Measurements from ENCODE around the gene CPXM1. TPM values are rescaled to one million over a fixed set of nuclear protein-coding genes. Genes with fewer than 3 reads are reported as not detected.

CPXM1 gene
- total RNA-seq, 1 donor = under 0.01 TPM

GRCh38 chr20:2749343-2749950 lies 51.0 kb downstream of the CPXM1 start:
- H3K27me3 ChIP-seq (ENCODE audit: insufficient read depth, low read length) = peaks cover 62% of the 10 kb centered on the region

GRCh38 chr20:2748551-2749342 lies 51.7 kb downstream of the CPXM1 start:
- Histone ChIP-seq H3K27ac (ENCODE audit: low read depth, low read length) (no peak overlapping the region), H3K9me3 (ENCODE audit: low read depth, low read length) (no peaks in the 10 kb centered on the region), H3K79me2 (ENCODE audit: insufficient read depth, low read length) (no peaks in the 10 kb centered on the region), H4K20me1 (ENCODE audit: insufficient read depth, low read length) (no peaks in the 10 kb centered on the region), H3K27me3 (ENCODE audit: insufficient read depth, low read length) (peaks cover 56% of the 10 kb centered on the region), H3K4me2 (ENCODE audit: insufficient read depth, low read length) (no peak overlapping the region), H3K4me1 (ENCODE audit: insufficient read depth, low read length) (peaks cover 13% of the 10 kb centered on the region), H2AFZ (ENCODE audit: low read length) (no peak overlapping the region), H3K36me3 (ENCODE audit: insufficient read depth, low read length) (no peaks in the 10 kb centered on the region), H3K4me3 (ENCODE audit: insufficient read depth, low read length) (no peak overlapping the region)
- peak; percentile 77 for DNase-seq (ENCODE audit: insufficient read length, low spot score, missing footprints)
- TF ChIP-seq CTCF (IDR thresholded peaks at IDR 0.05; ENCODE audit: extremely low read depth, low read depth, low read length) = no peak

More at GRCh38 chr20:2749343-2749950, 51.0 kb downstream of the CPXM1 start:
- Histone ChIP-seq H2AFZ (ENCODE audit: low read length) (no peak overlapping the region), H3K9me3 (ENCODE audit: low read depth, low read length) (no peaks in the 10 kb centered on the region), H3K27ac (ENCODE audit: low read depth, low read length) (no peak overlapping the region), H3K79me2 (ENCODE audit: insufficient read depth, low read length) (no peaks in the 10 kb centered on the region), H3K4me2 (ENCODE audit: insufficient read depth, low read length) (no peak overlapping the region), H3K4me1 (ENCODE audit: insufficient read depth, low read length) (peaks cover 13% of the 10 kb centered on the region), H4K20me1 (ENCODE audit: insufficient read depth, low read length) (no peaks in the 10 kb centered on the region), H3K4me3 (ENCODE audit: insufficient read depth, low read length) (no peak overlapping the region), H3K36me3 (ENCODE audit: insufficient read depth, low read length) (no peaks in the 10 kb centered on the region)
- DNase-seq (ENCODE audit: insufficient read length, low spot score, missing footprints) = peak; percentile 80
- TF ChIP-seq CTCF (IDR thresholded peaks at IDR 0.05; ENCODE audit: extremely low read depth, low read depth, low read length) = no peak

GRCh38 chr20:2747676-2748235 lies 52.7 kb downstream of the CPXM1 start:
- Histone ChIP-seq H4K20me1 (ENCODE audit: insufficient read depth, low read length) (no peaks in the 10 kb centered on the region), H3K9me3 (ENCODE audit: low read depth, low read length) (no peaks in the 10 kb centered on the region), H3K27me3 (ENCODE audit: insufficient read depth, low read length) (peaks cover 53% of the 10 kb centered on the region), H3K4me3 (ENCODE audit: insufficient read depth, low read length) (no peak overlapping the region), H3K4me2 (ENCODE audit: insufficient read depth, low read length) (no peak overlapping the region), H3K79me2 (ENCODE audit: insufficient read depth, low read length) (no peaks in the 10 kb centered on the region), H3K36me3 (ENCODE audit: insufficient read depth, low read length) (no peaks in the 10 kb centered on the region), H3K27ac (ENCODE audit: low read depth, low read length) (no peak overlapping the region), H2AFZ (ENCODE audit: low read length) (no peak overlapping the region), H3K4me1 (ENCODE audit: insufficient read depth, low read length) (peaks cover 11% of the 10 kb centered on the region)
- peak; percentile 74 for DNase-seq (ENCODE audit: insufficient read length, low spot score, missing footprints)
- no peak for TF ChIP-seq CTCF (IDR thresholded peaks at IDR 0.05; ENCODE audit: extremely low read depth, low read depth, low read length)
